ENCODE measurements around the gene ABLIM3. TPM values are rescaled to one million over a fixed set of nuclear protein-coding genes. Genes with fewer than 3 reads are reported as not detected.

Gene ABLIM3
- total RNA-seq, 6 experiments from 2014 or later, result 29.3 to 54.1 (median 48.3) TPM

DNA sequence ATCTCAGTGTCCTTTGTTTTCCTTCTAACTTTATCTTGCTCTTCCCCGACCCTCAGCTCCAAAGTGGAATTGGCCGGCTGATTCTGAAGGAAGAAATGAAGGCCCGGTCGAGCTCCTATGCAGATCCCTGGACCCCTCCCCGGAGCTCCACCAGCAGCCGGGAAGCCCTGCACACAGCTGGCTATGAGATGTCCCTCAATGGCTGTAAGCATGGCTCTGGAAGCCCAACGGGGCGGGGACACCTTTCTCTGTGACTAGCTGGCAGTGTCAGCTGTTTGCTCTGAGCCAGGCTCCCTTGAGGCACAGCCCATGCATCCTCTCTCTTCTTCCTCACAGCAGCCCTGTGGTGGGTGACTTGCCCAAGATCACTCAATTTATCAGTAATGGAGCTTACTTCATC is 106.4 kb downstream of the ABLIM3 start:
- Mint-ChIP-seq H3K4me3 (no peak overlapping the region), H3K36me3 (ENCODE audit: low read depth) (peaks cover 56% of the 10 kb centered on the region), H3K27me3 (ENCODE audit: insufficient read depth) (no peaks in the 10 kb centered on the region), H3K27ac (no peak overlapping the region), H3K4me1 (ENCODE audit: low read depth) (no peaks in the 10 kb centered on the region), H3K9me3 (no peaks in the 10 kb centered on the region)
- TF ChIP-seq, protein P1, sequence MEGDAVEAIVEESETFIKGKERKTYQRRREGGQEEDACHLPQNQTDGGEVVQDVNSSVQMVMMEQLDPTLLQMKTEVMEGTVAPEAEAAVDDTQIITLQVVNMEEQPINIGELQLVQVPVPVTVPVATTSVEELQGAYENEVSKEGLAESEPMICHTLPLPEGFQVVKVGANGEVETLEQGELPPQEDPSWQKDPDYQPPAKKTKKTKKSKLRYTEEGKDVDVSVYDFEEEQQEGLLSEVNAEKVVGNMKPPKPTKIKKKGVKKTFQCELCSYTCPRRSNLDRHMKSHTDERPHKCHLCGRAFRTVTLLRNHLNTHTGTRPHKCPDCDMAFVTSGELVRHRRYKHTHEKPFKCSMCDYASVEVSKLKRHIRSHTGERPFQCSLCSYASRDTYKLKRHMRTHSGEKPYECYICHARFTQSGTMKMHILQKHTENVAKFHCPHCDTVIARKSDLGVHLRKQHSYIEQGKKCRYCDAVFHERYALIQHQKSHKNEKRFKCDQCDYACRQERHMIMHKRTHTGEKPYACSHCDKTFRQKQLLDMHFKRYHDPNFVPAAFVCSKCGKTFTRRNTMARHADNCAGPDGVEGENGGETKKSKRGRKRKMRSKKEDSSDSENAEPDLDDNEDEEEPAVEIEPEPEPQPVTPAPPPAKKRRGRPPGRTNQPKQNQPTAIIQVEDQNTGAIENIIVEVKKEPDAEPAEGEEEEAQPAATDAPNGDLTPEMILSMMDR (IDR thresholded peaks at IDR 0.05), result no peak
- DNase-seq, result no peak

DNA sequence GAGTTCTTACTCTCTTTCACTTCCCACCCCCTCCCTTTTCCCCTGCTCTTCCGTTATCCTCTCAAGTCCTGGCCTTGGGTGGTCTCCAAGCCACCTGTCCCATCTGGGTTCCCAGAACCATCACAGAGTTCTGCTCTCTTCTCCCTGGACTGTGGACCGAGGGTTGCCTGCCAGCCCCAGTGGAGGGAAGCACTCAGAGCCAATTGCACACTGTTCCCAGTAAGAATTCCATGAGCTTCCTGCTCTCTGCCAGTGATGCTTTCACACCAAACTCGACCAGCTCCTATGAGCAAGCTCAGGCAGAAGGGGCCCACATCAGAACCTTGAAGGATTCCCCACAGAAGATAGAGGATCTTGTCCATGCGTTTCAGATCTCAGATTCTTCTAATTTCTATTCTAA is 110.3 kb downstream of the ABLIM3 start:
- Mint-ChIP-seq H3K27ac (no peak overlapping the region), H3K36me3 (ENCODE audit: low read depth) (peaks cover 64% of the 10 kb centered on the region), H3K4me3 (no peak overlapping the region), H3K4me1 (ENCODE audit: low read depth) (peaks cover 16% of the 10 kb centered on the region), H3K9me3 (no peaks in the 10 kb centered on the region), H3K27me3 (ENCODE audit: insufficient read depth) (no peaks in the 10 kb centered on the region)
- TF ChIP-seq, protein P1 (IDR thresholded peaks at IDR 0.05), result no peak
- no peak for DNase-seq

DNA sequence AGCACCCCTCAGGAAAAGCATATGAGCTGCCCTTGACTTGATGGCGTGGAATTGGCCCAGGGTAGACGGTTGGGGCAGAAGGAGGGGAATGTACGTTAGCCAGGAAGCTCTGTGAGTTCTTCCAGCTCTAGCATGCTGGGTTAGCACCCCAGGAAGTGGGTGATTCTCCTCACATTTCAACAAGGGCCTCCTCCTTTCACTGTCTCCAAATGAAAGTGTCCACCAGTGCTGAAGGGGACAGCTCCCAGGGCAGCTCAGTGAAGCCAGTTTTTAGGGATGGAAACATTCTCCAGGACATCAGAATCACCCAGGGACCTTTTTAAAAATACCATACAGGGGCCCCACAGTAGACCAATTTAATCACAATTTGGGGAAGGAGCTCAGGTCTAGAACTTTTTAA is 113.2 kb downstream of the ABLIM3 start:
- no peak overlapping the region for H3K4me3 Mint-ChIP-seq

DNA sequence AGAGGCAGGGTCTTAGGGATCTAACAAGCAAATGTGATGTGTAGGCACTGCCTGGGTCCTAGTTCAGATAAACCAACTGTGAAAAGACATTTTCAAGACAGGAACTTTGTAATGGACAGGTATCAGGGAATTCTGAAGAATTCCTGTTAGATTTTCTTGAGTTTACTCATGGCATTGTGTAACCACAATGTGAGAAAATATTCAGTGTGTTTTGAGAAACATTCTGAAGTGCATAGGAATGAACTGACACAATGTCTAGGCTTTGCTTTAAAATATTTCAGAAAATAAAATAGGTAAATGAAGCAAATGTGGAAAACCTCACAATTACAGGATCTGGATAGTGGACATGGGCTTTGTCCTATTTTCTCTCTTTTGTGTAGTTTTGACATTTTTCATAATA is 115.2 kb downstream of the ABLIM3 start:
- TF ChIP-seq, protein P1 (IDR thresholded peaks at IDR 0.05), result no peak
- Mint-ChIP-seq H3K27ac (peak overlapping the region; percentile 64), H3K9me3 (no peaks in the 10 kb centered on the region), H3K4me3 (peak overlapping the region; percentile 54), H3K4me1 (ENCODE audit: low read depth) (peaks cover 38% of the 10 kb centered on the region), H3K36me3 (ENCODE audit: low read depth) (peaks cover 60% of the 10 kb centered on the region), H3K27me3 (ENCODE audit: insufficient read depth) (peaks cover 2% of the 10 kb centered on the region)
- DNase-seq, result peak; percentile 33

More for the DNA sequence above, 113.2 kb downstream of the ABLIM3 start:
- H3K27ac Mint-ChIP-seq, result no peak overlapping the region
- peaks cover 2% of the 10 kb centered on the region; the same call in 1 of the 2 replicates for H3K27me3 Mint-ChIP-seq (ENCODE audit: insufficient read depth)
- peak; percentile 9 for DNase-seq
- peaks cover 58% of the 10 kb centered on the region for H3K36me3 Mint-ChIP-seq (ENCODE audit: low read depth)
- H3K4me1 Mint-ChIP-seq (ENCODE audit: low read depth), result peaks cover 38% of the 10 kb centered on the region
- TF ChIP-seq, protein P1 (IDR thresholded peaks at IDR 0.05), result no peak
- H3K9me3 Mint-ChIP-seq, result no peaks in the 10 kb centered on the region

DNA sequence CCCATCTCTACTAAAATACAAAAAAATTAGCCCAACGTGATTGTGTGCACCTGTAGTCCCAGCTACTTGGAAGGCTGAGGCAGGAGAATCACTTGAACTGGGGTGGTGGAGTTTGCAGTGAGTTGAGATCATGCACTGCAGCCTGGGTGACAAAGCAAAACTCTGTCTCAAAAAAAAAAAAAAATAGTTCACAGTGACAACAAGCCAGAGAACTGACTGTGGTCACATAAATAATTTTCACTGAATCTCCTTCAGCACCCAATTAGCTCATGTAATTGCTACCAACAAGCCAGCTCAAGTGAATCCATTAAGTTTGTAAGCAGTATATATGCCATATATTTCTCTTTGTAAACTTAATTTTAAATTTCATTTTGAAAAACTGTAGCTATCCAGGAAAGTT is 115.8 kb downstream of the ABLIM3 start:
- no peak for DNase-seq
- Mint-ChIP-seq H3K4me1 (ENCODE audit: low read depth) (peaks cover 38% of the 10 kb centered on the region), H3K9me3 (no peaks in the 10 kb centered on the region), H3K27ac (peak overlapping the region; percentile 82), H3K27me3 (ENCODE audit: insufficient read depth) (peaks cover 2% of the 10 kb centered on the region), H3K36me3 (ENCODE audit: low read depth) (peaks cover 54% of the 10 kb centered on the region), H3K4me3 (no peak overlapping the region)
- TF ChIP-seq, protein P1 (IDR thresholded peaks at IDR 0.05), result no peak

All from HFFc6 (cell line).